ENCODE data around the gene ARL5A. TPM values are rescaled to one million over a fixed set of nuclear protein-coding genes. Genes with fewer than 3 reads are reported as not detected.
A peak's percentile ranks its signal among the peaks of the same experiment; 100 is the strongest.
"Not testable (repeated sequence)": the region's sequence is repeated elsewhere in the genome, so short reads cannot be mapped to it uniquely, and the experiment has no call there.

Gene ARL5A, protein sequence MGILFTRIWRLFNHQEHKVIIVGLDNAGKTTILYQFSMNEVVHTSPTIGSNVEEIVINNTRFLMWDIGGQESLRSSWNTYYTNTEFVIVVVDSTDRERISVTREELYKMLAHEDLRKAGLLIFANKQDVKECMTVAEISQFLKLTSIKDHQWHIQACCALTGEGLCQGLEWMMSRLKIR
- total RNA-seq = 32.3 and 69.5 TPM in 2 replicates

DNA sequence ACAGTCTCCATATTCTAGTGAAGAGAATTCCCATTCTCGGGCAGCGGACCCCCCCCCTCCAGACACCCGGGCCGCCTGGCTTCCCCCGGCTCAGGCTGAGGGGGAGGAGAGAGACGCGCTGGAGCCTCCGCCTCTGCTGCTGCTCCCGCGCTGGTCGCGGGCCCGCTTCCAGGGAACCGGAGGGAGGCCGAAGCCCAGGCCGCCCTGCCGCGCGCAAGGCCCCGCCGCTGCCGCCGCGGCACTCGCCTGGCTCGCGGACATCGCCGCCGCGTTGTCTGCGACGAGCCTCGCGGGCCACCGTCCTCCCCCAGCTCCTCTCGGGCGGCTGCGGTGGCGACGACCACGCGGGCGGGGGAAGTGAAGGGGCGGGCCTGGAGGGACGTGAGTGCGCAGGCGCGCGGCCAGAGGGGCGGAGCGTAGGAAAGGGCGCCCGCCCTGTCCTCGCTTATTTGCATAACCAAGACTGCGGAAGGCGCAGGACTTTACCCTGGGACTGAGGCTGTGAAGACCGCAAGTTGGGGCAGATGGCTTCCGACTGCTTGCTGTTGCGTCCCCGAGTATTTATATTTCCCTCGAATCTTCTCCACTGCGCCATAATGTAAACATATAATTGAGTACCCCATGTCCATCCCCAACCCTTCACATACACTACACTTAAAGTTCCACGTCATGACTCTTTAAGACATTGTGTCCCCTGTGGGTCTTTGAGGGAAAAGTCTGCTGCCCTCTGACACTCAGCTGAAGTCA, at the start of gene ARL5A:
Gene ARL5A (minus strand): TSS at position 279 of the 747 bp plus-strand sequence. CDS start 245 bp downstream, at position 34.
- H3K4me3 ChIP-seq (ENCODE audit: low read depth, low read length) = peak within 1 kb of the TSS; percentile 87
- TF ChIP-seq, protein P1, sequence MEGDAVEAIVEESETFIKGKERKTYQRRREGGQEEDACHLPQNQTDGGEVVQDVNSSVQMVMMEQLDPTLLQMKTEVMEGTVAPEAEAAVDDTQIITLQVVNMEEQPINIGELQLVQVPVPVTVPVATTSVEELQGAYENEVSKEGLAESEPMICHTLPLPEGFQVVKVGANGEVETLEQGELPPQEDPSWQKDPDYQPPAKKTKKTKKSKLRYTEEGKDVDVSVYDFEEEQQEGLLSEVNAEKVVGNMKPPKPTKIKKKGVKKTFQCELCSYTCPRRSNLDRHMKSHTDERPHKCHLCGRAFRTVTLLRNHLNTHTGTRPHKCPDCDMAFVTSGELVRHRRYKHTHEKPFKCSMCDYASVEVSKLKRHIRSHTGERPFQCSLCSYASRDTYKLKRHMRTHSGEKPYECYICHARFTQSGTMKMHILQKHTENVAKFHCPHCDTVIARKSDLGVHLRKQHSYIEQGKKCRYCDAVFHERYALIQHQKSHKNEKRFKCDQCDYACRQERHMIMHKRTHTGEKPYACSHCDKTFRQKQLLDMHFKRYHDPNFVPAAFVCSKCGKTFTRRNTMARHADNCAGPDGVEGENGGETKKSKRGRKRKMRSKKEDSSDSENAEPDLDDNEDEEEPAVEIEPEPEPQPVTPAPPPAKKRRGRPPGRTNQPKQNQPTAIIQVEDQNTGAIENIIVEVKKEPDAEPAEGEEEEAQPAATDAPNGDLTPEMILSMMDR (conservative IDR thresholded peaks at IDR 0.05; ENCODE audit: low read depth, low read length) = no peak
- peak; percentile 49 for DNase-seq (ENCODE audit: low read depth)

DNA sequence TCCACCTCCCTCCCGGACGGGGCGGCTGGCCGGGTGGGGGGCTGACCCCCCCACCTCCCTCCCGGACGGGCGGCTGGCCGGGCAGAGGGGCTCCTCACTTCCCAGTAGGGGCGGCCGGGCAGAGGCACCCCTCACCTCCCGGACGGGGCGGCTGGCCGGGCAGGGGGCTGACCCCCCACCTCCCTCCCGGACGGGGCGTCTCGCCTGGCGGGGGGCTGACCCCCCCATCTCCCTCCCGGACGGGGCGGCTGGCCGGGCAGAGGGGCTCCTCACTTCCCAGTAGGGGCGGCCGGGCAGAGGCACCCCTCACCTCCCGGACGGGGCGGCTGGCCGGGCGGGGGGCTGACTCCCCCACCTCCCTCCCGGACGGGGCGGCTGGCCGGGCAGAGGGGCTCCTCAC, 47.4 kb upstream of the ARL5A start:
- not testable (repeated sequence) for H3K4me3 ChIP-seq (ENCODE audit: low read depth, low read length); DNase-seq (ENCODE audit: low read depth)

DNA sequence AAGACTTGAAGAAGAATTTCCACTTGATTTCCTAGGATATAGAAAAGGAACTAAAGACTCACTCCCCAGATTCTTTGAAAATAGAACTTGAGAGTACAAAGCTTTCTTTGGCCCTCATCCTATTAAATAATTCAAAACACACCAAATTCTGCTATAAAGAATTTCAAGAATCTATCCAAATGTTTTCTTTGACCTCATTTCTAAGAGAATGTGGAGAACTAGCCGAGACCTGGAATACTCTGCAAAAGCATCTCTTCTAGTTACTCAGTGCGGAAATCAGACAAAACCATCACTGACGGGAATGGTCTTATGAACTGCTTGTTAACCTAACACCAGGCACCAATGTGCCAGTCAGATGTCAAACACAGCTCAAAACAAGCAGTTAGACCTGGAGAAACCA, 44.2 kb upstream of the ARL5A start:
- TF ChIP-seq, protein P1 (conservative IDR thresholded peaks at IDR 0.05; ENCODE audit: low read depth, low read length) = no peak
- H3K4me3 ChIP-seq (ENCODE audit: low read depth, low read length) = no peak overlapping the region
- no peak for DNase-seq (ENCODE audit: low read depth)

DNA sequence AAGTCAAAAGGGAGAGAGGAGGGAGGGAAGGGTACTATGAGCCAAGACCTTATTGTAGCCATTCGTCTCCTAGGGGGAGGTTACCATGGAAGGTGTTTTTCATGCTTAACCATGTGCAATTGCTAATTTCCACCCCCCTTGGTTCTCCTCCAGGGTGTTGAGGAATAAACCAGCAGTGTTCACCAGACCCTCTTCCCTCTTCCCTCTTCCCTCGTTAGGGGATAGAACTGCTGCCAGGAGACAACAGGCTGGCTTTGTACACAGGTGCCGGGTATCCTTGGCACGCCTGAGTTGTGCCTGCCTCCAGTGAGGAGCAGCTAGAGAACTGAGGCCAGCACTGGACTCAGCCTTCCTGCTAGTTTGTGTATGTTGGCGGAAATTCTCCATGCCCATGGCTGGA, 41.1 kb upstream of the ARL5A start:
- TF ChIP-seq, protein P1 (conservative IDR thresholded peaks at IDR 0.05; ENCODE audit: low read depth, low read length) = no peak
- H3K4me3 ChIP-seq (ENCODE audit: low read depth, low read length) = no peak overlapping the region
- DNase-seq (ENCODE audit: low read depth) = no peak

DNA sequence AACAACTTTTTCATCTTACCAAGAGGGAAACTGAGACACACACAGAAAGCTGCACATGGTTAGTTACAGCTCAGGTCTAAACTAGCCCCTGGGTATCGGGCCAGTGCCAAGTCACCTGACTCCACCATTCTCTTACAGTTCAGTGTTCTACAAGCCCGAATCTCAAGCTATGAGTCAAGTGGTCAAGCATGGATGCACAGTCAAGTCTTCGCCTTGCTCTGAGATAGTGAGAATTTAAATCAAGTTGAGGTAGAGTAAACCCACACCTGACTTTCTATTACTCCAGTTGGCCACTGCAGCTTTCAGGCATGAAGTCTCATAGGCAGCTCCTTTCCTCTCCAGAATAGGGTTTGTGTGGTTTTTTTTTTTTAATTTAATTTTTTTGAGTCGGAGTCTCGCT, 34.5 kb upstream of the ARL5A start:
- TF ChIP-seq, protein P1 (conservative IDR thresholded peaks at IDR 0.05; ENCODE audit: low read depth, low read length) = no peak
- H3K4me3 ChIP-seq (ENCODE audit: low read depth, low read length) = no peak overlapping the region
- DNase-seq (ENCODE audit: low read depth) = peak; percentile 85

DNA sequence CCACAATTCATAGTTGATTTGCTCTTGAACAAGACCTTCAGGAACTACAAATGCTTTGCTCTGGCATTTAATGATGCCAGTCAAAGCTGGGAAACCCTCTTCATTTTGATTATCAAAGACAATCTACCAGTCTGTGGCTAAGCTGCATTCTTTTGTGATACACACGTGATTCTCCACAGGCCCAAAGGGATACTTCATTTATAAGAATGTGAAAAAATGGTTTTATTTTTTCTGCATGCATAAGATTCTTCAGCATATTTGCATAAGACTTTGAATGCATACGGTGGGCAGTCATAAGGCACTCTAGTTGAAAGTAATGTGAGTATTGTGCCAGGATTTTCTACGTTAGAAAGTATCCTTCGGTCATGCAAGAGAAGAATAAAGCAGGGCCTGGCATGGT, 33.0 kb upstream of the ARL5A start:
- no peak overlapping the region for H3K4me3 ChIP-seq (ENCODE audit: low read depth, low read length)
- TF ChIP-seq, protein P1 (conservative IDR thresholded peaks at IDR 0.05; ENCODE audit: low read depth, low read length) = no peak
- no peak for DNase-seq (ENCODE audit: low read depth)

DNA sequence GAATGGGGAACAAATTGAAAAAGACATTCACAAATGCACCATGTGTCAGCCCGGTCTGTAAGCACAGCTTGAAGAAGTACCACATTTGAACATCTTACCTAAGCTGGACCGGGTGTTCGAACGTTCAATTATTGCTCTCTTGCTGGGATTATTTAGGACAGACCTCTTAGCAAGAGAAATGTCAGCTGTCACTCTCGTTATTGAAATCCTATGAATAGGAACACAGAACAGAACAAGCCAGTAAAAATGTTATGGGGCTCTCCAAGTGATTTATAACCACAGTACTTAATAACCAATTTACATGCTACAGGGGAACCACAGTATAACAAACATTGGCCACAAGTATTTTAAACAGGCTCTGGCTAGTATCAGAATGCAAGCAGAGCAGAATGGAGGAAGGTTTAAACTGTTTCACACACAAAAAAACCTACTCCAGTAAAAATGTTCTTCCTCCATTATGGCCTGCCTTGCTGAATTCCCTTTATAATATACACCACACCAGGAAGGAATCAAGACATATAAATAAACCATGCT, 32.5 kb upstream of the ARL5A start:
- DNase-seq (ENCODE audit: low read depth) = no peak
- TF ChIP-seq, protein P1 (conservative IDR thresholded peaks at IDR 0.05; ENCODE audit: low read depth, low read length) = no peak
- H3K4me3 ChIP-seq (ENCODE audit: low read depth, low read length) = no peak overlapping the region
